ENCODE results near the gene PAMR1.

Gene PAMR1

DNA sequence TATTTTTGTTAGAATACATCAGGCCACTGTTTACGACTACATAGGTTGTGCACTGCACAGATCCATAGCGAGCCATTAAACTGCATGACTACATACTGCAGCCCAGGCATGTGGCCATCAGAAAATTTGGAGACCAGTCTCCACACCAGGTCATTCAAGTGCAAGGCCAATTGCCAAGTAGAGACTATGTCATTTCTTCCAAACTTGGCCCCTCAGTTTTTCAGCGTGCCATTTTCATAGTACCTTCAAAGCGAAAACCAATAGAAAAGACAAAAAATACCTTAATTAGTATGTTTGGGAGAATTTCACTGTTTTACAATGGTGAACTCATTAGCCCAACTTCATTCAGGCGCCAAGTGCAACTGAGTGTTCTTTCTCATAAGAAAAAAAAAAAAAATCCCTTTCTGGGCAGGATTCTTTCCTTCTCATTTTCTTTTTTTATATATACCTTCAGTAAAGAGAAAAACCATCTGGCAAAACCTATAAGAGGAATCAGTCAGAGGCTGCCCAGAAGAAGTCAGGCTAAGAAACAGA, 30.4 kb downstream of the PAMR1 start:
- no peak for DNase-seq (ENCODE audit: low read depth)

DNA sequence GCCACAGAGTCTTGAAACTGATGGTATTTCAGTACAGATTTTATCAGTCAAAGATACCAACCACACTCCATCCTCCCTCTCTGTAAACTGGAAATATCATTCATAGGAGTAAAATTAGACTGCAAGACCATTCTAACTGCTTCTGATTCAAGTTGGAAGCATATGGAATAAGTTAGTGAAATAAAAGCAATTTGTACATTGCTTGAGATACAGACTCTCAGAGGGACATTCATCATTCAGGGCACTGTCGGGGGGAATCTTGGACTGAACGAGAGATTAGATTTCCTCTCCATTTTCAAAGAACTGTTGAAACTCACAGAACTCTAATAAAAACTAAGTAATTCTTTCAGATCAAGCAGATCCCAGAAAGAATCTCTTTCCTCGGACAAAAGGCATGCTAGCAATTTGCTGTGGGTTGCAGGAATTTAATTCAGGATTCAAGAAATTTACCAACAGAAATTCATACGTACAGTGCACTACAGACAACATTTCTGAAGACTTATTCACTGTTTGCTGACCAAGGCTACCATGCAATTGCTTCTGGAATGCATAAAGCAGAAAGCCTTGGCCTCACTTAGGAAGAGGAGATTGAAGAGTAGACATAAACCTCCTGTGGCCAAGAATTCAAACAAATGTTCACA, 34.1 kb downstream of the PAMR1 start:
- DNase-seq (ENCODE audit: low read depth) = peak; percentile 67

DNA sequence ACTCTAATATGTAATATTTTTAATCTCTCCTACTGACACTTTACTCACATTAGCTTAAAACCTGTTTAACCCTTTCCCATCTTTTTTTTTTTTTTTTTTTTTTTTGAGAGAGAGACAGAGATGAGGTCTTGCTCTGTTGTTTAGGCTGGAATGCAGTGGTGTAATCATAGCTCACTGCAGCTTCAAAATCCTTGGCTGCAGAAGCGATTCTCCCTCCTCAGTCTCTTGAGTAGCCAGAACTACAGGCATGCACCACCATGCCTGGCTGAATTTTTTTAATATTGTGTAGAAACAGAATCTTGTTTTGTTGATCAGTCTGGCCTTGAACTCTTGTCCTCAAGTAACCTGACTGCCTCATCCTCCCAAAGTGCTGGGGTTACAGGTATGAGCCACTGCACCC, 37.3 kb downstream of the PAMR1 start:
- DNase-seq (ENCODE audit: low read depth) = no peak

- no peak for DNase-seq (ENCODE audit: low read depth)
Measured at GRCh38 chr11:35487532-35488078, 37.8 kb downstream of the PAMR1 start.

GRCh38 chr11:35486934-35487333, 38.5 kb downstream of the PAMR1 start:
- DNase-seq (ENCODE audit: low read depth) = no peak

DNA sequence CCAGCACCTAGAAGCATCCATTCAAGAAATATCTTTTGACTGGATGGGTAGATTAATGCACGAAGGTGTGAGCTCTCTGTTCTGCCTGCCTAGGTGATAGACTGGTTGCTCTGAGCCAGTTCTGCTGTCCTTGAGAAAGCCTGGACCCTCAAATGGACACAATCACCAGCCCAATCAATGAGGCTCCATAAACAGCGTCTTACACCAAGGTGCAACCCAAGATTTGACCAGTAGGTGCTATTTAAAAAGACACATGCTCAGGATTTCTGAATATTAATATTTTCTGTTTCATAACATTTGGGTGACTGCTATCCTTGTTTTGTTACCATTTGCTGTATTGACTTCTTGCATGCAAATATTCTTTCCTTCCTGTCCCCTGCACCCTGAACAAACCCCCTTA, 39.0 kb downstream of the PAMR1 start:
- DNase-seq (ENCODE audit: low read depth) = no peak

DNA sequence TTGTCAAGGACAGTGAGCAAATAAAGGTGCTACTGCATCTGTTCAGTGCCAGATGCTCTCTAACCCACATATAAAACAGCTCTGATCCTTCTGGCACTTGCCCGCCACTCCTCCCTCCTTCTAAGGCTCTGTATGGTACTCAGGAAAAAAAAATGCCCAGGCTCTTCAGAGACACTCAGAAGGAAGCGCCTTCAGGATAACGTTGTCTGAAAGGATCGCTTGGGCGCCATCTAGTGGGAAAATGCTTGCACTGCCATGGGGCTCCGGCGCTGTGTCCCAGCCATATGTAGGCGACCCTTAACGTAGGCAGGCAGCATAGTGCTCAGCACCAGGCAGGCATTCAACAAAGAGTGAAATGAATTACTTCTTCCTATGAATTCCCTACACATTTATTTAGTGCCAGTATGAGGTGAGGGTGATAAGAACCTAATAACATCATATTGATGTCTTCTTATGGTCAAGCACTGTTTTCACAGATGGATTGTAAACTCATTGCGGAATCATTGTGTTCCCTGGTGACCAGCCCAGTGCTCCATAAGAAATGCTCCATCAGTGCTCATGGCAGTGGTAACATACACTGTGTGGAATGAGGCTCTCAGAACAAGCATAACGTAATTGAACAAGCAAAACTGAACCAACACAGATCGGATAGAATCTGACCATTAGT, 39.6 kb downstream of the PAMR1 start:
- DNase-seq (ENCODE audit: low read depth) = peak; percentile 56

DNA sequence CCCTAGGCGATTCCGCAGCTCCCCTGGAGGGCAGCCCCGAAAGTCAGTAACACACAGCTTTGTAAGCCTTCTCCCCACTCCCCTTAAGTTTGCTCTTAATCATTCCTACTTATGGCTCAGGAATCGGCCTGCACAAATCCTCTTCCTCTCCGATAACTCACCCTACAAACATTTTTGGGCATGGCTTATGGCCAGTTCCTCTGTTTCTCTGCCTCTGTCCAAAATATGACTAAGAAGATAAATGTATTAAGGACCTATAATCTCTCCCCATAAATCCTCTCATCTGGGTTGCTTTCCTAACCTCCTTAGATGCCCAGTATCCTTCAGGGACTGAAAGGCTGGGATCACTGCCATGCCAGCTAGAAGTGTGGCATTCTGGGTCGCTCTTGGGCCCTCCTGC, 41.0 kb downstream of the PAMR1 start:
- peak; percentile 62 for DNase-seq (ENCODE audit: low read depth)

GRCh38 chr11:35483131-35483820, 42.1 kb downstream of the PAMR1 start:
- no peak for DNase-seq (ENCODE audit: low read depth)

DNA sequence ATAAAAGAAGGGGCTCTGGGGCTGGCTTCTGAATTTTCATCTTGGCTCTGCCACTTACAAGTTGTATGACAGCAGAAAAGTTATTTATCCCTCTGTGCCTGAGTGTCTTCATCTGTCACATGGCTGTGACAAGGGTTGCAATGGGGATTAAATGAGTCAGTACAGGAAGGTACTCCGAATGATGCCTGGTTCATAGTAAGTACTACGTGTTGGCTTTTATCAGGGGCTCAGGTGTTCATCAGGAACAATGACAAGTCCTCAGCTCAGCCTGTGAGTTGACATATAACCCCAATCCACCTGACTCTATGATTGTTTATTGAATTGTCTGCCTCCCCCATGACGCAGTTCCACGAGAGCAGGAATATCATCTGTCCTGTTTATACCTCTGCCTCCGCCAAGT, 45.7 kb downstream of the PAMR1 start:
- DNase-seq (ENCODE audit: low read depth) = no peak

GRCh38 chr11:35478471-35479091, 46.8 kb downstream of the PAMR1 start:
- DNase-seq (ENCODE audit: low read depth) = no peak

DNA sequence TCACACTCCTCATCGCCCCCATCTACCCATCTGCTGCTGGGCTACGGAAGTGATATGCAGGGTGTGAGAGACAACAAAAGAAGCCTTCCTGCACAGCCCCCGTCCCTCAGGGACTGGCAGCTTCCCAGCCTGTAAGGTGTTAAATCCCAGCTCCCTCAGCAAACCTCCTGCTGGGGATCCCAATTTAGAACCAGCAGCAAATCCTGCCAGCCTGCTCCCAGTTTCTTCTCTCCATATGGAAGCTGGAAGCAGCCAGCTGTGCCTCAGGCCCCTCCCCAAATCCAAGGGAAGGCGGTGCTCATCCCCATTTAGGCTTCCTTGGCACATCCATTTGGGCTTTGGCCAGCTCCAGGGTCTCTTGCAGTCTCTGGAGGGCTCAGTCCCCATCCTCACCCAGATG, 47.5 kb downstream of the PAMR1 start:
- DNase-seq (ENCODE audit: low read depth) = no peak

- no peak for DNase-seq (ENCODE audit: low read depth)
Measured at GRCh38 chr11:35474688-35475087, 50.7 kb downstream of the PAMR1 start.

GRCh38 chr11:35473795-35474374, 51.5 kb downstream of the PAMR1 start:
- no peak for DNase-seq (ENCODE audit: low read depth)

- DNase-seq (ENCODE audit: low read depth) = no peak
Measured at GRCh38 chr11:35470616-35471015, 54.8 kb downstream of the PAMR1 start.

DNA sequence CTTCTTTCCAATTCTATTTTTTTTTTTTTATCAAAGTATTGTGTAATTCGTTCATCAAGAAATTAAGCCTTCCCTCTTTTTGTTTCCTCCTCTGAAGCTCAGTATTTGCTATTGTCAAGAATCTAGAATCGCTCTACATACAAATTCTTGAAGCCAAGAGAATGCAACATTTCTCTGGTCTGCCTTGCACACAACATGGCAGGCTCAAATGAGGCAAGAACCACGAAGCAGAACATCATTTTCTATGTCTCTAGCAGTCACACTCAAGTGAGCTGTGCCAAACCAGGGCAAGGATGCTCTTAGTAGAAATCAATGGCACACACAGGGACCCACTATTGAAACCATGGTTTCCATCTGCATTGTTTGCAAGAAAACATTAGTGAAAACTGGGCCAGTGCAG, 59.4 kb downstream of the PAMR1 start:
- DNase-seq (ENCODE audit: low read depth) = no peak

GRCh38 chr11:35464308-35464707, 61.1 kb downstream of the PAMR1 start:
- no peak for DNase-seq (ENCODE audit: low read depth)

- DNase-seq (ENCODE audit: low read depth) = no peak
Measured at GRCh38 chr11:35463331-35463751, 62.1 kb downstream of the PAMR1 start.

DNA sequence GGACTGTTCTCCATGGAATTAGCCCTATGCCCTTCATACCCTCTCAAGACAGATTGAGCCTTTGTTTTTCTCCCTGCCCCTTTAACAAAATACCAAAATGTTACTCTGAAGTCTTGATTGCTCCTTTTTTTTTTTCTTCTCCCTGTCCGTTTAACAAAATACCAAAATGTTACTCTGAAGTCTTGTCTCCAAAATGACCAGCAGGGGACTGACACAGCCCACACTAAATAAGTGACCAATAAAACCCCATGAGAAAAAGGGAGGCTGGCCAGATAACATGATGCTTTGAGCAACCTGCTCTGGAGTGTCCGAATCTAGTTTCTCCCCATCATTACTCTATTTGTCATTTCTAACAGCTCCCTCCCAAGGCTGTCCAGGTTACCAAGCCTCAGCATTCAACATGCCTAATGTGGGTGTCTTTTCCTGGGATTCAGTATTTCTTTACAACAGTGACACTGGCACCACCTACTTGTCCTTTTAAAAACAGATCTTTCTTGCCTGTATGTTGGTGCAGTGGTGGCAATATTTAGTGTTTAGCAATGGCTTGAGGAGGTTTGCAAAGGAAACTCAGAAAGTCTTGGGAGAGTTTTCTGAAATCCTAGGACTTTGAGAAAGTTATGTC, 63.4 kb downstream of the PAMR1 start:
- DNase-seq (ENCODE audit: low read depth) = no peak

DNA sequence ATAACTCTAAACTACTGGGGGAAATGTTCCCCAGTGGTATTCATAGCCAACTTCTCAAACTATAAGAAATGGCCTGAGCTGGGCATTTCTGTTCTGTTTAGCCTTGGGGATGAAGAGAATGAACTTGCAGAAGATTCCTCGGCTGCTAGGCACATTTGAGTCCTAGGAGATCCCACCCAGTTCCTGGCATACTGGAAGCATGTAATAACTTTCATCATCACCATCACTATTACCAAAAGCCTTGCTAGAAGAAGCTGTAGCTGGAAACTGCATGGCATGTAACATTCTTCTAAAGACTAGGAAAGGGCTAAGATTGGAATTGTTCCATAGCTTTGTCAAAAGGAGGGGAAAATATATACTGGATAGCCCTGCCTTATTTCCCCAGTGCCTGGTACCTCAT, 65.9 kb downstream of the PAMR1 start:
- no peak for DNase-seq (ENCODE audit: low read depth)

DNA sequence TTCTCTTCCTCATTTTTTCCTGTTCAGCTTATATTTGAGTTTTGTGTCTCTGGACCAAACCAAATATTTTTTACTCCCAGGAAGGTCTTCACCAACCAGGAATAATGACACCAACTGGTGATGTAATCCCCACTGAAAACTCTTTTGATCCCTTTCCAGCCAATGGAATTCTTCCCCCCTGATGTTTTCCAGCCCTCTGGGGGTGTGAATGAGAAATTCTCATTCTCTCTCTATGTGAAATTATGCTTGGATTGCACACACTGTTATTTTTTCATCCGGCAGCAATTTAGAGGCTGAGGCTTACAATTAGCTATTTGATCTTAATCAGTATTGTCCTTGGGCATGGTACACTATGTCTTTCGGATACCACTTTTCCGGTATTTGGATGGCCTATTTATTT, 66.6 kb downstream of the PAMR1 start:
- DNase-seq (ENCODE audit: low read depth) = no peak

GRCh38 chr11:35454362-35454761, 71.1 kb downstream of the PAMR1 start:
- DNase-seq (ENCODE audit: low read depth) = no peak

Measured in stromal cell of bone marrow (primary cell).